ENCODE measurements around the gene COL23A1.

GRCh38 chr5:178416919-178417318 lies 173.3 kb downstream of the COL23A1 start:
- TF ChIP-seq E2F6 (IDR thresholded peaks at IDR 0.05; ENCODE audit: borderline replicate concordance, low read depth) (no peak), ESRRA (IDR thresholded peaks at IDR 0.05; ENCODE audit: borderline replicate concordance, low read length) (no peak), POLR2A (IDR thresholded peaks at IDR 0.05; ENCODE audit: low read length) (no peak), CTCF (IDR thresholded peaks at IDR 0.05) (no peak), USF2 (IDR thresholded peaks at IDR 0.05) (no peak), HDAC2 (IDR thresholded peaks at IDR 0.05) (no peak), MAZ (IDR thresholded peaks at IDR 0.05; ENCODE audit: borderline replicate concordance, low read depth, low read length) (no peak), MAX (IDR thresholded peaks at IDR 0.05) (no peak), JUNB (IDR thresholded peaks at IDR 0.05) (no peak), CHD2 (IDR thresholded peaks at IDR 0.05; ENCODE audit: low read length, partially characterized antibody) (no peak), SREBF2 (IDR thresholded peaks at IDR 0.05) (no peak), EP300 (IDR thresholded peaks at IDR 0.05) (no peak), ZSCAN20 (CRISPR knock-in tag; IDR thresholded peaks at IDR 0.05) (no peak), FOXS1 (CRISPR knock-in tag; IDR thresholded peaks at IDR 0.05) (no peak)

Data from A549 (cell line).